Stomach (tissue), 9 donors: Measurements from ENCODE around the gene PNCK. TPM values are rescaled to one million over a fixed set of nuclear protein-coding genes. Genes with fewer than 3 reads are reported as not detected.

Experiments used
- DNase-seq, 2 donors: peaks; one replicate each; pipeline versions ENCODE4 v3.0.0 to v3.0.0-alpha.2; 2013 to 2019
- H3K27ac ChIP-seq, 5 donors: fragments of 200-600 bp in 4 of 5; sonication (generic) in 4 of 5; one replicate each; pipeline ENCODE4 v1.5.1; 2013 to 2019; ENCODE audit warnings: mild to moderate bottlenecking in 1 of 5, moderate library complexity in 1 of 5
- H3K27me3 ChIP-seq, 3 donors: fragments of 200-600 bp; sonication (generic); one replicate each; pipeline ENCODE4 v1.5.1; 2017 to 2019; ENCODE audit warnings: mixed run types in 1 of 3
- H3K36me3 ChIP-seq, 4 donors: fragments of 200-600 bp; sonication (generic); 1 replicate in 3 of 4; 2 replicates in 1 of 4; pipeline ENCODE4 v1.5.1; 2016 to 2019
- H3K4me1 ChIP-seq, 4 donors: fragments of 200-600 bp; sonication (generic); one replicate each; pipeline ENCODE4 v1.5.1; 2016 to 2019
- H3K4me3 ChIP-seq, 4 donors: fragments of 200-600 bp; sonication (generic) in 3 of 4; one replicate each; pipeline ENCODE4 v1.5.1; 2016 to 2019; ENCODE audit warnings: mild to moderate bottlenecking in 1 of 4
- H3K9me3 ChIP-seq, 4 donors: fragments of 200-600 bp; sonication (generic); one replicate each; pipeline ENCODE4 v1.5.1; 2016 to 2019
- EP300 ChIP-seq: sonication (generic); formaldehyde crosslinking; IDR thresholded peaks from one replicate; pipeline ENCODE4 v1.6.1; 2017; ENCODE audit warnings: antibody characterized with exemption
- POLR2A ChIP-seq, 4 donors: fragments of 450-650 bp; IDR thresholded peaks; one replicate each; pipeline ENCODE4 v1.6.1; 2016; ENCODE audit warnings: antibody characterized with exemption in 4 of 4, control low read depth in 2 of 4, mild to moderate bottlenecking in 1 of 4, moderate library complexity in 1 of 4
- POLR2AphosphoS5 ChIP-seq, 3 donors: sonication (generic); formaldehyde crosslinking; IDR thresholded peaks; one replicate each; pipeline ENCODE4 v1.6.1; 2016; ENCODE audit warnings: antibody characterized with exemption in 3 of 3
- WGBS, 5 donors: extraction: QIAGEN DNeasy Blood & Tissue Kit in 3 of 5; methylation state at CpG; one replicate each; pipeline versions ENCODE4 v1.1.5 to v1.1.7; 2013 to 2018; 5-methylcytosine and 5-hydroxymethylcytosine counted together
- intact Hi-C: fragments of 100-400 bp; cut with DNase I; formaldehyde crosslinking; loops from one replicate; pipeline ENCODE4 v1.15.1; 2023; ENCODE audit warnings: low total_unique reads
- polyA plus RNA-seq, 3 donors: library from polyadenylated mRNA; stranded (reverse); fragments of 200-250 nt; gene quantifications; one replicate each; pipeline ENCODE4 v1.2.3, GENCODE V29; 2013
- total RNA-seq, 5 donors: library from RNA; depleted of rRNA; stranded (reverse); fragments of >200 nt; gene quantifications; one replicate each; pipeline versions ENCODE4 v1.1.0 to v1.2.3, GENCODE V29; 2014 to 2016
- TF ChIP-seq, protein P1 (sequence below), 7 experiments: fragments of 450-650 bp in 4 of 7; fragments of 200-600 bp in 3 of 7; sonication (generic) in 3 of 7; IDR thresholded peaks; one replicate each; pipeline ENCODE4 v1.5.1; 2016 to 2019; ENCODE audit warnings: antibody characterized with exemption in 7 of 7, control low read depth in 2 of 7, mild to moderate bottlenecking in 1 of 7
- donor health status: healthy with polysubstance abuse.
- donor health status: Bipolar disorder and iron deficiency.
- donor health status: healthy.

PNCK gene
- total and polyA plus RNA-seq, 8 donors, result 0.44 to 21.0 (median 8.3) TPM; not detected in 1

GRCh38 chrX:153670748-153671588 lies 2.6 kb downstream of the PNCK start:
- peaks cover 0 to 3% (median 1%) of the 10 kb centered on the region in 4 donors for H3K9me3 ChIP-seq
- no peak for DNase-seq
- TF ChIP-seq, protein P1, sequence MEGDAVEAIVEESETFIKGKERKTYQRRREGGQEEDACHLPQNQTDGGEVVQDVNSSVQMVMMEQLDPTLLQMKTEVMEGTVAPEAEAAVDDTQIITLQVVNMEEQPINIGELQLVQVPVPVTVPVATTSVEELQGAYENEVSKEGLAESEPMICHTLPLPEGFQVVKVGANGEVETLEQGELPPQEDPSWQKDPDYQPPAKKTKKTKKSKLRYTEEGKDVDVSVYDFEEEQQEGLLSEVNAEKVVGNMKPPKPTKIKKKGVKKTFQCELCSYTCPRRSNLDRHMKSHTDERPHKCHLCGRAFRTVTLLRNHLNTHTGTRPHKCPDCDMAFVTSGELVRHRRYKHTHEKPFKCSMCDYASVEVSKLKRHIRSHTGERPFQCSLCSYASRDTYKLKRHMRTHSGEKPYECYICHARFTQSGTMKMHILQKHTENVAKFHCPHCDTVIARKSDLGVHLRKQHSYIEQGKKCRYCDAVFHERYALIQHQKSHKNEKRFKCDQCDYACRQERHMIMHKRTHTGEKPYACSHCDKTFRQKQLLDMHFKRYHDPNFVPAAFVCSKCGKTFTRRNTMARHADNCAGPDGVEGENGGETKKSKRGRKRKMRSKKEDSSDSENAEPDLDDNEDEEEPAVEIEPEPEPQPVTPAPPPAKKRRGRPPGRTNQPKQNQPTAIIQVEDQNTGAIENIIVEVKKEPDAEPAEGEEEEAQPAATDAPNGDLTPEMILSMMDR (IDR thresholded peaks at IDR 0.05), result no peak
- TF ChIP-seq EP300 (no peak), POLR2A (IDR thresholded peaks at IDR 0.05) (no peak), POLR2AphosphoS5 (IDR thresholded peaks at IDR 0.05) (no peak)
- no peak overlapping the region for H3K4me3 ChIP-seq
- no peak overlapping the region for H3K27ac ChIP-seq
- intact Hi-C loops, result no loop called here
- WGBS, 5 donors, result 71 to 94% (median 87%) methylated on average over 5 to 23 of the region's 23 CpGs
- peaks cover 0 to 12% (median 0%) of the 10 kb centered on the region in 4 donors for H3K4me1 ChIP-seq
- H3K36me3 ChIP-seq, result no peaks in the 10 kb centered on the region
- H3K27me3 ChIP-seq, result peaks cover 0 to 45% (median 45%) of the 10 kb centered on the region in 3 donors

GRCh38 chrX:153669901-153670731 lies 3.5 kb downstream of the PNCK start:
- DNase-seq, result peak in 1 of 2 donors; percentile 2
- Histone ChIP-seq H3K4me1 (peaks cover 0 to 12% (median 0%) of the 10 kb centered on the region in 4 donors), H3K27me3 (peaks cover 0 to 49% (median 41%) of the 10 kb centered on the region in 3 donors), H3K27ac (no peak overlapping the region), H3K4me3 (no peak overlapping the region), H3K9me3 (peaks cover 0 to 11% (median 5%) of the 10 kb centered on the region in 4 donors), H3K36me3 (no peaks in the 10 kb centered on the region)
- WGBS, 5 donors, result 77 to 88% (median 82%) methylated on average over 12 to 22 of the region's 23 CpGs
- TF ChIP-seq, protein P1 (IDR thresholded peaks at IDR 0.05), result no peak
- no peak for TF ChIP-seq POLR2AphosphoS5 (IDR thresholded peaks at IDR 0.05)
- no peak for TF ChIP-seq POLR2A (IDR thresholded peaks at IDR 0.05)
- TF ChIP-seq EP300, result no peak
- intact Hi-C loops, result loop anchor here (10.0 kb wide), 1 partner anchor 115 kb away; no protein-coding TSS in a partner anchor

DNA sequence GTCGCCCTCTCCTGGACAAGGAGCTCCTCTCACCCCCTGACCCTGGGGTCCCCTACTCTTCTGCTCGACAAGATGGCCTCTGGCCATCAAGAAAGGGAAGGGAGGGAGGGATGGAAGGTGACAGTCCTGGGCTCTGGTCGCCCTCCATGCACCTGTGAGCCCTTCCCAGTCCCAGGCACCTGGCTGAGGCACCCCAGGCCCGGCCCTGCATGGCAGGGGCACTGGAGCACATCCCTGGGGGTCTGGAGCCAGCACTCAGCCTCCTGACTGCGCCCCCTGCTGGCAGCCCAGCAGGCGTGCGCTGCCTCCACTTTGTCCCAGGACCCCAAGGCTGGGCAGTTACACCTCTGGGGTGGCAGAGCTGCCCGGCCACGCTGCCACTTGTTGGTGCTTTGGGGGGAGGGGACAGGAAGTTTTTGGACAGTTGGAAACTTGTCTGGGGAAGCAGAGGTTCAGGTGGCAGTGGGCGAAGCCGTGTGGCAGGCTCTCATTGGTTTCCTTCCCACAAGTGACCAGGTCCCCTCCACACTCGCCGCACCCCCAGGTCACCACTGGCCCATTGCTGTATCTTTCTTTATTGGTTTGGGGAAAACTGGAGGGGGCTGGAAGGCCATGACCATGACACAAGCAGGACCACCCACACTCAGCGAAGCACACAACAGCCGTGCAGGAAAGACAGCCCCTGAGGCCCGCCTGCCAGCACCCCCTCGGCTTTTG lies 4.3 kb downstream of the PNCK start:
- Histone ChIP-seq H3K36me3 (no peaks in the 10 kb centered on the region), H3K9me3 (peaks cover 0 to 19% (median 9%) of the 10 kb centered on the region in 4 donors), H3K4me1 (peaks cover 0 to 12% (median 0%) of the 10 kb centered on the region in 4 donors), H3K27me3 (peaks cover 0 to 41% (median 35%) of the 10 kb centered on the region in 3 donors), H3K27ac (no peak overlapping the region), H3K4me3 (no peak overlapping the region)
- intact Hi-C loops, result loop anchor here (10.0 kb wide), 1 partner anchor 115 kb away; no protein-coding TSS in a partner anchor
- DNase-seq, result peak in 1 of 2 donors; percentile 49
- TF ChIP-seq EP300, result no peak
- TF ChIP-seq, protein P1 (IDR thresholded peaks at IDR 0.05), result peak in 4 of 7 experiments; percentile 46 to 74 (median 67)
- 56 to 78% (median 61%) methylated on average over 8 to 17 of the region's 17 CpGs for WGBS, 5 donors
